ENCODE measurements around the gene ALDH3B1. TPM values are rescaled to one million over a fixed set of nuclear protein-coding genes. Genes with fewer than 3 reads are reported as not detected.

Gene ALDH3B1
- total and polyA plus RNA-seq, 9 of the 15 experiments (the other 6 are each of a cell fraction or from before 2014, with no cell fraction given): 0.01 to 0.35 (median 0.07) TPM; not detected in 2

DNA sequence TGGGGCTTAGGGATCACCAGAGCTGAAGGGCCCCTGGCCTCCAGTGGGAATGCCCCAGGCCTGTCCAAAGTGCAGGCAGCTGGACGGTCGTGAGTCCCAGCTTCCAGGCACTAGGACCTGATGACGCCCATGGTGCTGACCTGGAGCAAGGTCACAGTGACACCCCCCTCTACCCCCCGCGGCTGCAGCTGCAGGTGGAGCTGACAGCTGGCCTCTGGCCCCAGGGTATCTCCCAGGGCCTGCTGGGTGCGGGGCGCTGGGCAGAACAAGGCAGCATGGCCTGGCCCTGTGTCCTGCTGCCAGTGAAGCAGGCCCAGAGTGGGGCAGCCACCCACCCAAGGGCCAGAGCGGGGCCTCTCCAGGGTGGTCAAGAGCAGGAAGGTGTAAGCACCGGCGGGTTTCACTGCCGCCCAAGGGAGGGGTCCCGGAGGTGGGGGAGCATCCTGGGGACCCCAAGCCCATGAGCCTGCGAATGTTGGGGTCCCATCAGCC is 28.1 kb downstream of the ALDH3B1 start (continued):
- TF ChIP-seq ZBTB40 (IDR thresholded peaks at IDR 0.05): no peak
- TF ChIP-seq ZBTB40 (CRISPR knock-in tag; IDR thresholded peaks at IDR 0.05): no peak
- TF ChIP-seq ZNF280B (CRISPR knock-in tag; IDR thresholded peaks at IDR 0.05): no peak
- TF ChIP-seq, protein P1, sequence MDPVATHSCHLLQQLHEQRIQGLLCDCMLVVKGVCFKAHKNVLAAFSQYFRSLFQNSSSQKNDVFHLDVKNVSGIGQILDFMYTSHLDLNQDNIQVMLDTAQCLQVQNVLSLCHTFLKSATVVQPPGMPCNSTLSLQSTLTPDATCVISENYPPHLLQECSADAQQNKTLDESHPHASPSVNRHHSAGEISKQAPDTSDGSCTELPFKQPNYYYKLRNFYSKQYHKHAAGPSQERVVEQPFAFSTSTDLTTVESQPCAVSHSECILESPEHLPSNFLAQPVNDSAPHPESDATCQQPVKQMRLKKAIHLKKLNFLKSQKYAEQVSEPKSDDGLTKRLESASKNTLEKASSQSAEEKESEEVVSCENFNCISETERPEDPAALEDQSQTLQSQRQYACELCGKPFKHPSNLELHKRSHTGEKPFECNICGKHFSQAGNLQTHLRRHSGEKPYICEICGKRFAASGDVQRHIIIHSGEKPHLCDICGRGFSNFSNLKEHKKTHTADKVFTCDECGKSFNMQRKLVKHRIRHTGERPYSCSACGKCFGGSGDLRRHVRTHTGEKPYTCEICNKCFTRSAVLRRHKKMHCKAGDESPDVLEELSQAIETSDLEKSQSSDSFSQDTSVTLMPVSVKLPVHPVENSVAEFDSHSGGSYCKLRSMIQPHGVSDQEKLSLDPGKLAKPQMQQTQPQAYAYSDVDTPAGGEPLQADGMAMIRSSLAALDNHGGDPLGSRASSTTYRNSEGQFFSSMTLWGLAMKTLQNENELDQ (CRISPR knock-in tag; IDR thresholded peaks at IDR 0.05; ENCODE audit: borderline replicate concordance): no peak
- peak; percentile 70; the same call in 1 of the 2 replicates for TF ChIP-seq HDGF (IDR thresholded peaks at IDR 0.05)
- no peak for TF ChIP-seq SMARCE1 (IDR thresholded peaks at IDR 0.05)
- 0 out of 4 replicates have a peak, but pooled peaks of 1 of the 2 experiments have one; percentile 13 for TF ChIP-seq KDM4B (IDR thresholded peaks at IDR 0.05; ENCODE audit: borderline replicate concordance in 2 of 2, low read depth in 1 of 2)
- no peak for TF ChIP-seq THRB (CRISPR knock-in tag; conservative IDR thresholded peaks at IDR 0.05)
- TF ChIP-seq ZNF274 (IDR thresholded peaks at IDR 0.05; ENCODE audit: borderline replicate concordance, low read depth, low read length): no peak
- TF ChIP-seq MYC (IDR thresholded peaks at IDR 0.05; ENCODE audit: low read depth, low read length): no peak
- 0 out of 2 replicates have a peak, but pooled peaks have one; percentile 36 for TF ChIP-seq MYC (CRISPR knock-in tag; IDR thresholded peaks at IDR 0.05; ENCODE audit: borderline replicate concordance, low read depth)
- no peak for TF ChIP-seq ZNF511 (CRISPR knock-in tag; IDR thresholded peaks at IDR 0.05)
- no peak for TF ChIP-seq MCM5 (IDR thresholded peaks at IDR 0.05; ENCODE audit: low read depth)

Measured in K562 (cell line).